Ramos (cell line): ENCODE results near the gene NGFR.

ENCODE experiments used
- in situ Hi-C: fragments of 300-500 bp; cut with MboI; formaldehyde crosslinking; loops from one replicate; pipeline ENCODE4 v1.14.3; 2022; ENCODE audit warnings: low sequenced_read_pairs; ENCODE audit not compliant: unreplicated experiment

Gene NGFR

GRCh38 chr17:49513044-49513395, 17.9 kb downstream of the NGFR start:
- in situ Hi-C loops: no loop called here

GRCh38 chr17:49513641-49514040, 18.5 kb downstream of the NGFR start:
- in situ Hi-C loops: no loop called here

DNA sequence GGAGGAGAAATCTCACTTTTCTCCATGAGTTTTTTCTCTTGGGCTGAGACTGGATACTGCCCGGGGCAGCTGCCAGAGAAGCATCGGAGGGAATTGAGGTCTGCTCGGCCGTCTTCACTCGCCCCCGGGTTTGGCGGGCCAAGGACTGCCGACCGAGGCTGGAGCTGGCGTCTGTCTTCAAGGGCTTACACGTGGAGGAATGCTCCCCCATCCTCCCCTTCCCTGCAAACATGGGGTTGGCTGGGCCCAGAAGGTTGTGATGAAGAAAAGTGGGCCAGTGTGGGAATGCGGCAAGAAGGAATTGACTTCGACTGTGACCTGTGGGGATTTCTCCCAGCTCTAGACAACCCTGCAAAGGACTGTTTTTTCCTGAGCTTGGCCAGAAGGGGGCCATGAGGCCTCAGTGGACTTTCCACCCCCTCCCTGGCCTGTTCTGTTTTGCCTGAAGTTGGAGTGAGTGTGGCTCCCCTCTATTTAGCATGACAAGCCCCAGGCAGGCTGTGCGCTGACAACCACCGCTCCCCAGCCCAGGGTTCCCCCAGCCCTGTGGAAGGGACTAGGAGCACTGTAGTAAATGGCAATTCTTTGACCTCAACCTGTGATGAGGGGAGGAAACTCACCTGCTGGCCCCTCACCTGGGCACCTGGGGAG, 19.1 kb downstream of the NGFR start:
- in situ Hi-C loops: no loop called here

DNA sequence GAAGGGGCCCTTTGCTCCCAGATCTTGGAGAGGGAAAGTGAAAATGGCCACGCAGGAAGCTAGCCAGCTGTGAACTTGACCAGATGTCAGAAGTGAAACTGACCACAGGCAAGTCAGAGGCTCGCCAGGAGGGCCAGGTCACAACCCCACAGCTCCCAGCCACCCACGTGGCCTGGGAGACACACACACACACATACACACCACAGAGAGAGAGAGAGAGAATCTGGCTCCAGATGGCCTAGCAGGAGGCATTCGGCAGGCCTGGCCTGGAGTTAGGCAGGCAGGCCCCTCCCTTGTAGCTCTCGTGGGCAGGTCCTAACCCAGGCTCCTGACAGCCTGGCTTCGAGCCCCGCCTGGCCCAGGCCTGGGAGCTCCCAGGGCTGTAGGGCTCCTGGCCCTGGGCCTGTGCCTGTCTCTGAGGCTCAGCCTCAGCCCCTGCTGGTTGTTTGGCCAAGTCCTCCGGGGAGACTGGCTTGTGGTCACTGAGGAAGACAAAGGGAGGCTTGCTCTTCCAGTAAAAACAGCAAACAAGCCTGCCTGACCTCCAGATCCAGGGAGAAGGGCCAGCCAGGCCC, 20.2 kb downstream of the NGFR start:
- in situ Hi-C loops: no loop called here

DNA sequence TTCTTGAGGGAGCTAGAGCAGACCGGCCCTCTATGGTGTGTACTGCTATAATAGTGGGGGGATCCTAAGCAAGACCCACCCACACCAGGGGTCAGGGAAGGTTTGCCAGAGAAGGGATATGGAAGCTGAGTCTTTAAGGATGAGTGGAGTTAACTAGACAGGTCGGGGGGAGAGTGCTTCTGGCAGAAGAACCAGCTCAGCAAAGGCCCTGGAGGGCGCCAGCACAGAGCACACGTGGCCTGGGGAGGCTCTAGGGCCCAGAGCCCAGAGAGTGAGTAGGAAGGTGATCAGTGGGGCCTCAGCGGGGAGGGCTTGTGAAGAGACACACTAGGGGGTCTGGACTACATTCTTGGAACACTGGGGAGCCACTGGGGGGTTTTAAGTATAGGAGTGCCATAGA, 21.1 kb downstream of the NGFR start:
- in situ Hi-C loops: no loop called here

DNA sequence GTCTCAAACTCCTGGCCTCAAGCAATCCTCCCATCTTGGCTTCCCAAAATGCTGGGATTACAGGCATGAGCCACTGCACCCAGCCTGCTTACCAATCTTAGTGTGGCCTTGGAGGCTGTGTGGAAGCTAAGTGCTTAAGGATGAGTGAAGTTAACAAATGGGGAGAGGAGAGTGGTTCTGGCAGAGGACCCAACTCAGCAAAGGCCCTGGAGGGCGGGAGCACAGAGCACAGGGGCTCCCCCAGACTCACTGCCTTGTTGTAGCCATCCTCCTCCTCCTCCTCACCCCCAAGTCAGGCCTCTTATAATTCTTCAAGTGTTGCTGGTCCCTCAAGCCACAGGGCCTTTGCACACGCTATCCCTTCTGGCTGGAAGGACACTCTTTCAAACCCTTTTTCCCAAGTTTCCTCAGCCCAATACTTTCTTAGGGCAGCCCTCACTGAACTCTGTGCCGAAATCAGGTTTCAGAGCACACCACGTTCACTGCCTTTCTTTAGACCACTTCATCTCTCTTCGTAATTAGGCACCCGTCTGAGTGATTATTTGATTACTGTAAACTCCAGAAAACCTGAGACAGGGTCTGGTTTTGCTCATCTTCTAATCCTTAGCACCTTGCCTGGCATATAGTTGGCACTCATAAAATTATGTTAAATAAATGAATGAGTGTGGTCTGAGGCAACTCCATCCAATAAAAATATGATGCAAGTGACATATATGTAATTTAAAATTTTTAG, 23.4 kb downstream of the NGFR start:
- in situ Hi-C loops: no loop called here

DNA sequence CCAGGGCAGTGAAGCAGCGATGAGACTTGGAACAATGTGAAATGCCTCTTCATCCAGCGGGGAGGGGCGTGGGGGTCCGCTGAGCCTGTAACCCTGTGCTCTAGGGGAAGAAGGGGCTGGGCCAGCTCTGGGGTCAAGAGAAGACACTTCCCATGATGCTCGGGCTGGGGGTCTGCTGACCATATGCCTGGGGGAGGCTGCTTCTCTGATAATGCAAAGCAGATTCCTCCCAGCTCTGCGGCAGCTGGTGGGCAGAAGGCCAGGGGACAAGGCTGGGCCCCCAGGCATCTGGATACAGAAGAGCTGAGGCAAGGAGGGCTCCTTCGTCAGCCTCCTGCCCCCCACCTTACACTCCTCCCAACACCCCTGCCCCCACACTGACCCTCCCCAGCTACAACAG, 24.7 kb downstream of the NGFR start:
- in situ Hi-C loops: loop anchor here (5.0 kb wide), 1 partner anchor 47 kb away; no protein-coding TSS in a partner anchor

DNA sequence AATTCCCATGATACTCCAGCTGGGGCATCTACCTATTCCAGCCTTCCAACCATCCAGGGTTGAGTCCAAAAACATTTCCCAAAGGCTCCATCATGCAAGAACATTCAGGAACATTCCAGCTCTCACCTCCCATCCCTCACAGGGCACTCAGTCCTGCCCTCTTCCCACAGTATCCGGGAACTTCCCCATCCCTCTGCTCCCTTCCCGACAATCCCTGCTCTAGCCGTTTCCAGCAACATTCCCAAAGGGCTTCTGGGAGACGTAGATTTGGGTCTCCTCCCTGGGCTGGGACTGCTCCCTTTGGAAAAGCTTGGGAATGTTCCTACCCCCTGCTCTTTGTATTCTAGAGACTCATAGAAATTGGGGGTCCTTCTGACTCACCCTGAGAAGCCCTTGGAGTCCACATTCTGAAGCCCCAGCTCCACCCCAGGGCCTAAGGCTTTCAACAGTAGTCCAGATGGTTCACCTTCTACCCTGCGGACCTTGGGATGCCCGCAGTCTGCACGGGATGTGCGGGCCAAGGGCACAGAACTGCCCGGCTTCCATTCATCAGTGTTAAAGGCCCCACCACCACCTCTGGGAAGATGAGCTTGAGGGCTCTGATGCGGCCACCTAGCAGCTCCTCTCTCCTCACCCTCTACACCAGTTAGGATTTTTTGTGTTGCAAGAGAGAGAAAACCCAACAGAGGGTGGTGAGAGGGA, 25.4 kb downstream of the NGFR start:
- in situ Hi-C loops: loop anchor here (5.0 kb wide), 1 partner anchor 48 kb away; no protein-coding TSS in a partner anchor

DNA sequence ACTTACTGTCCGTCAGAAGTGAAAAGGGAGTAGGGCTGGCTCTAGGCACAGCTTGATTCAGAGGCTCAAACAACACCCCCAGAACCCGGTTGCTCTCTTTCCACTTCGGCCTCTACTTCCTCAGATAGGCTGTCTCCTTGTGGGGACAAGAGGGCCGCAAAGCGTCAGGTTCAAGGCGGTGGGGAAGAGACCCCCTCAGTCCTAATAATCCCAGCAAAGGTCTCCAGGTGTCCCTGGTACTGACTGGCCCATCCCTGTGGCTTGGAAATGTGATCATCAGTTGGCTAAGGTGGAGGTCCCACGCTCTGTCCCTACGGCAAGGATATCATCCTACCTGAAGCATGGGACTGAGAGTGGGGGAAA, 26.0 kb downstream of the NGFR start:
- in situ Hi-C loops: loop anchor here (5.0 kb wide), 1 partner anchor 49 kb away; no protein-coding TSS in a partner anchor

DNA sequence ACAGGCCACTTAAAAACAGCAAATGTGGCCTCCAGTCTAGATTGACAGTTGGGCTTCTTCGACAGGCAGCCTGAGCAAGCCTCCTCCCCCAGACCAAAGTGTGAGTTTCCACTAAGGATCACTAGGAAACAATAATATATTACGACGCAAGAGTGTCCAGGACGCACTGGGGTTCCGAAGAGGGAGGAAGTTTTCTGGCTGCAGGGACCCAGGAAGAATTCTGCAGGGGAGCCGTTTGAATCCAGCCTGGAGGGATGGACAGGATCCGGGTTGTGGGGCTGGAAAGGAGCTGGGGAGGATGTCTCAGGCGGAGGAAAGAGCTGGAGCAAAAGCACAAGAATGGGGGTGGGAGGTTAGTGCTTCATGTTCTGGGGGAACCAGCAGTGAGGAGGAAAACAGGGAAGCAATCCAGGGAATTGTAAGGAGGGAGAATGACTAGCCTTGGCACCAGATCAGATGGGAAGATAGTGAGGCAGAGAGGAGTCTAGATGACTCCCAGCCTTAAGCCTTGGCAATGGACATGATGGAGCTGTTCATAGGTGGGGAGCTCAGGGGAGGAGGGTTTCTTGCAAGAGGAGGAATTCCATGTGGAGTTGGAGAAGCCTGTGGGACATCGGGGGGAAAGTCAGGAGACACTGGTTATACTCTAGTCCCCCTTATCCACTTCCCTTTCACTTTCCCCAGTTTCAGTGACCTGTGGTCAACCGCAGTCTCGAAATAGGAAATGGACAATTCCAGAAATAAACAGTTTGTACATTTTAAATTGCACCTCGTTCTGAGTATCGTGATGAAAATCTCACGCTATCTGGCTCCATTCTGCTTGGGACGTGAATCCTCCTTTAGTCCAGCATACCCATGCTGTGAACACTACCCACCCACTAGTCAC, 26.6 kb downstream of the NGFR start:
- in situ Hi-C loops: loop anchor here (5.0 kb wide), 1 partner anchor 49 kb away; no protein-coding TSS in a partner anchor

- in situ Hi-C loops: loop anchor here (5.0 kb wide), 1 partner anchor 50 kb away; no protein-coding TSS in a partner anchor
Measured at GRCh38 chr17:49522357-49522890, 27.3 kb downstream of the NGFR start.

DNA sequence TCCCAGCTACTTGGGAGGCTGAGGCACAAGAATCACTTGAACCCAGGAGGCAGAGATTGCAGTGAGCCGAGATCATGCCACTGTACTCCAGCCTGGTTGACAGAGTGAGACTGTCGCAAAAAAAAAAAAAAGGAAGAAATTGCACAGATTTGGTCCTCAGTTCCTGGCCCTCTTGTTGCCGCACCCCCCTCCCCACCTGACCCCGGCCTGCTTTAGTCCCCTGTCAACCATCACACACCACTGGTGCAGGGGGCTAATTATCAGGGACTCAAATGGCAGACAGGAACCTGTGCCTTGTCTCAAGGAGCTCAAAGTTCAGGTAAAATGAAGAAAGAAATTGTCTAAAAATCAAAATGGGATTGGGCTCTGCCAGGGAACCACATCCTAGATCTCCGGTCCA, 28.1 kb downstream of the NGFR start:
- in situ Hi-C loops: loop anchor here (5.0 kb wide), 1 partner anchor 51 kb away; no protein-coding TSS in a partner anchor

GRCh38 chr17:49523706-49524472, 28.8 kb downstream of the NGFR start:
- in situ Hi-C loops: loop anchor here (5.0 kb wide), 1 partner anchor 52 kb away; no protein-coding TSS in a partner anchor

- in situ Hi-C loops: loop anchor here (5.0 kb wide), 1 partner anchor 52 kb away; no protein-coding TSS in a partner anchor
Measured at GRCh38 chr17:49524473-49525359, 29.6 kb downstream of the NGFR start.

DNA sequence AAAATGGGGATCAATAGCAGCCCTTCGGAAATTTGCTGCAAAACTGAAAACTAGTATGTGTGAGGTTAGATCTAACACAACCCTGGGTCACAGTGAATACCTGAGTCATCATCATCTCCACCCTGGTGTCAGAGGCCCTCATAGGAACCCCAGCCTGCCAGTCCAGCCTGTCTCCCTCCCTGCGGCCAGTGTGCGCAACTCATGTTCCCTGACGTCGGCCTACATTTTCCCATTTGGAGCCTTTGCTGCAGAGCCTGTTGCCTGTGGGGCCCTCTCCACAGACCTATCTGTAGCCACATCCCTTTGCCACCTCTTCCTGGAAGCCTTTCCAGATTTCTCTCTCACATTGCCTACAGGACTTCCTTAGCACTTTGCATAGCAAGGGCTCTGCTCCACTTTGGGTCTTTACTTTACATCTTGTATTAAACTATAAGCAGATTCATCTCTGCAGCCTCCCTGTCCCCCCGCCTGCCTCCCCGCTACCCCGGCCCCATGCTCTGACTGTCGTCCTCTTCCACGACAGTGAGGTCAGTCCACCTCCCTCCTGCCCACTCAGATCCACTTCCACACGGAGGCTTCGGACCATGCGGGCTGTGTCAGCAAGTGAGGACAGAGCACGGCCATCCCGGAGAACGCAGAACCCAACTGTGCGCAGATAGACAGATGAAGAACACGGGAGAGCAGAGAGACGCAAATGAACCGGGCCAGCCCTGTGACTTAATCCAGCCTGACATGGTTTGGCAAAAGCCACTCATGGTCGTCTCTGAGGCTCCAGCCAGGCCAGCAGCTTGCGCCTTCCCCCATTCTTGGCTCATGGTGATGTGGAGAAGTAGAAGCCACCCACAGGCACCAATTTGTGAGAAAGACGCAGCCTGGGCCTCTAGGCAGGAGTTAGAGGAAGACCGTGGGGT, 31.0 kb downstream of the NGFR start:
- in situ Hi-C loops: no loop called here

DNA sequence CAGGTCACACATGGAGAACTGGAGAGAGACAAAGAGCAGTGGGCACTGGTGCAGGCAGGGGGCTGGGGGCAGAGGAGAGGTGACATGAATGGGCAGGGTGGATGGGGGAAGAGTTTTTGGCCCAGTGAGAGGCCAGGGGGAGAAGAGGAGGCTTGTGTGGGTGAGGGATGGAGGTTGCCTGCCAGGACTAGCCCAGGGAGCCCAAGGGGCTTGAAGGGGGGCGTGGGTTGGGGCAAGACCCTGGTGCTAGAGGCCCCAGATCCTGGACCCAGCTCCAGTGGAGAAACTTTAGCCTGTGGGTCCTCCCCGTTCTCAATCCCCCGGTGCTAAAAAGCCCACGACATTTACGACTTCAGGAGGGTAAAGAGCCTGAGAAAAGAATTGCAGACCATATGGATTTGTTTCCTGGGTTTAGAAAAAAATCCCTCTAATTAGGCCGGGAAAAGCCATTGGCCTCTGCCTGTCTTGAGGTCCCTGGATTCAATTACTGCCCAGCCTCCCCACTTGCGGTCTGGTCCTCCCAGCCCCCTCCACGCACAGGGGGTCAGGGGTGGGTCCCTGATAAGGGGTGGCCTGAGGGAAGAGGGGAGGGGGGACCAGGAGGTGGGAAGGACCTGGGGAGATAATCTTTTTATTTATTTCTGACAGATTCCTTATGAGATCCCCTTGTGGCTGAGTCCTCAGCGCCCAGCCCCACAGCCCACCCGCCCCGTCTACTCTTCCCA, 33.0 kb downstream of the NGFR start:
- in situ Hi-C loops: no loop called here
